Hippocampal formation (tissue), 2 donors: ENCODE results near the gene SPOCK1.

ENCODE experiments used
- DNase-seq, 2 donors: peaks; one replicate each; lab custom pipeline; 2025; lab: John Stamatoyannopoulos, UW

The SPOCK1 gene

GRCh38 chr5:137328991-137329390 lies 170.1 kb downstream of the SPOCK1 start:
- no peak for DNase-seq

GRCh38 chr5:137328463-137328862 lies 170.7 kb downstream of the SPOCK1 start:
- peak in 1 of 2 donors; percentile 36 for DNase-seq

GRCh38 chr5:137325721-137326120 lies 173.4 kb downstream of the SPOCK1 start:
- DNase-seq, result no peak

GRCh38 chr5:137320056-137321045 lies 178.8 kb downstream of the SPOCK1 start:
- peak; percentile 32 to 35 for DNase-seq

GRCh38 chr5:137318027-137318426 lies 181.1 kb downstream of the SPOCK1 start:
- no peak for DNase-seq

- no peak for DNase-seq
Observed at GRCh38 chr5:137316346-137316736, 182.8 kb downstream of the SPOCK1 start.

GRCh38 chr5:137315534-137316345 lies 183.4 kb downstream of the SPOCK1 start:
- no peak for DNase-seq

- DNase-seq, result no peak
Observed at GRCh38 chr5:137315109-137315508, 184.0 kb downstream of the SPOCK1 start.

- no peak for DNase-seq
Observed at GRCh38 chr5:137313526-137314175, 185.5 kb downstream of the SPOCK1 start.

GRCh38 chr5:137312011-137312410 lies 187.1 kb downstream of the SPOCK1 start:
- DNase-seq, result no peak

GRCh38 chr5:137310051-137310730 lies 188.9 kb downstream of the SPOCK1 start:
- no peak for DNase-seq

- DNase-seq, result no peak
Observed at GRCh38 chr5:137309290-137309689, 189.8 kb downstream of the SPOCK1 start.

GRCh38 chr5:137308311-137308710 lies 190.8 kb downstream of the SPOCK1 start:
- no peak for DNase-seq

- DNase-seq, result no peak
Observed at GRCh38 chr5:137306903-137307302, 192.2 kb downstream of the SPOCK1 start.

- DNase-seq, result no peak
Observed at GRCh38 chr5:137305971-137306602, 193.0 kb downstream of the SPOCK1 start.

GRCh38 chr5:137304226-137304874 lies 194.8 kb downstream of the SPOCK1 start:
- DNase-seq, result no peak

GRCh38 chr5:137303509-137303908 lies 195.6 kb downstream of the SPOCK1 start:
- DNase-seq, result no peak

GRCh38 chr5:137300411-137301240 lies 198.5 kb downstream of the SPOCK1 start:
- no peak for DNase-seq

GRCh38 chr5:137296213-137296781 lies 202.8 kb downstream of the SPOCK1 start:
- DNase-seq, result peak in 1 of 2 donors; percentile 26
